Measurements from ENCODE around the gene CCDC144A.
"Not testable (repeated sequence)": the region's sequence is repeated elsewhere in the genome, so short reads cannot be mapped to it uniquely, and the experiment has no call there.

DNA sequence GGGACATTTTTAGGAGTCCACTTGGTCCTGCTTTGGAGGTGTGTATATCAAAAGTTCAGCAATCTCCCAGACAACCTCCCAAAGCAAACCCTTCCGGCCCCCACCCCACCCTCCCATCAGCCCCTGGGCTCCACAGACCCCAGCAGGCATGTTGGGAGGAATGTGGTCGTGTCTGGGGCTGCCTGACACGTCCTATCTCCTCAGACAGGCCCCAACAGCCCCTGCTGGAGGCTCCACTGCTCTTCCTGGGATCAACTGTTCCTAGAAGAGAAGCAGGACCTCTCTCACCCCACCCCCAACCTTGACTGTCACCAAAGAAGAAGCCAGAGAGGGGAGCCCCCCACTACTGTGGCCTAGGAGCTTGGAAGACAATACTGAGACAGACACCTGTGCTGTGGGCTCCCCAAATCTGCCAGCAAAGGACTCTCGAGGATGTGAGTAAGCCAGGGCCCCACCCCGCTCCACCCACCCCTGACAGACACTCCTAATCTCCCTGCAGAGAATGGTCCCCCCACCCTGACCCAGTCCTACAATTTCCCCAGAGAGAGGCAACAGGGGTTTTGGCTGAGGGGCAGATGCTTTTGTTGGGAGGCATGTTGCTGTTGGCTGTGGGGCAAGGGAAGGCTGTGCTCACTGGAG, 133.8 kb downstream of the CCDC144A start:
- not testable (repeated sequence) for TF ChIP-seq CHD4 (IDR thresholded peaks at IDR 0.05; ENCODE audit: borderline replicate concordance); MYC (IDR thresholded peaks at IDR 0.05; ENCODE audit: borderline replicate concordance, low read length); EHF (CRISPR knock-in tag; IDR thresholded peaks at IDR 0.05); PHF8 (IDR thresholded peaks at IDR 0.05; ENCODE audit: borderline replicate concordance, low read depth)
- TF ChIP-seq, protein P1, sequence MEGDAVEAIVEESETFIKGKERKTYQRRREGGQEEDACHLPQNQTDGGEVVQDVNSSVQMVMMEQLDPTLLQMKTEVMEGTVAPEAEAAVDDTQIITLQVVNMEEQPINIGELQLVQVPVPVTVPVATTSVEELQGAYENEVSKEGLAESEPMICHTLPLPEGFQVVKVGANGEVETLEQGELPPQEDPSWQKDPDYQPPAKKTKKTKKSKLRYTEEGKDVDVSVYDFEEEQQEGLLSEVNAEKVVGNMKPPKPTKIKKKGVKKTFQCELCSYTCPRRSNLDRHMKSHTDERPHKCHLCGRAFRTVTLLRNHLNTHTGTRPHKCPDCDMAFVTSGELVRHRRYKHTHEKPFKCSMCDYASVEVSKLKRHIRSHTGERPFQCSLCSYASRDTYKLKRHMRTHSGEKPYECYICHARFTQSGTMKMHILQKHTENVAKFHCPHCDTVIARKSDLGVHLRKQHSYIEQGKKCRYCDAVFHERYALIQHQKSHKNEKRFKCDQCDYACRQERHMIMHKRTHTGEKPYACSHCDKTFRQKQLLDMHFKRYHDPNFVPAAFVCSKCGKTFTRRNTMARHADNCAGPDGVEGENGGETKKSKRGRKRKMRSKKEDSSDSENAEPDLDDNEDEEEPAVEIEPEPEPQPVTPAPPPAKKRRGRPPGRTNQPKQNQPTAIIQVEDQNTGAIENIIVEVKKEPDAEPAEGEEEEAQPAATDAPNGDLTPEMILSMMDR (IDR thresholded peaks at IDR 0.05) = not testable (repeated sequence)
- TF ChIP-seq, protein P2, sequence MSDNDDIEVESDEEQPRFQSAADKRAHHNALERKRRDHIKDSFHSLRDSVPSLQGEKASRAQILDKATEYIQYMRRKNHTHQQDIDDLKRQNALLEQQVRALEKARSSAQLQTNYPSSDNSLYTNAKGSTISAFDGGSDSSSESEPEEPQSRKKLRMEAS (IDR thresholded peaks at IDR 0.05) = not testable (repeated sequence)
